ENCODE data around the gene ATG7.

The ATG7 gene

DNA sequence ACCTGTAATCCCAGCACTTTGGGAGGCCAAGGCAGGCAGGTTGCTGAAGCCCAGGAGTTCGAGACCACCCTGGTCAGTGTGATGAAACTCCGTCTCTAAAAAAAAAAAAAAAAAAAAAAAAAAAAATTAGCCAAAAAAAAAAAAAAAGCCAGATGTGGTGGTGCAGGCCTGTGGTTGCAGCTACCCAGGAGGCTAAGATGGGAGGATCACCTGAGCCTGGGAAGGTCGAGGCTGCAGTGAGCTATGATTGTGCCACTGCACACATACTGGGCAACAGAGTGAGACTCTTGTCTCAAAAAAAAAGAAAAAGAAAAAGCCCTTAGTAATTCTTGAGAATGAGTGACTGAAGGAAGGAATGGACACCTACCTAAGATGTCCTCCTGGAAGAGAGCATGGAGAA is 266.4 kb downstream of the ATG7 start:
- TF ChIP-seq, protein P1, sequence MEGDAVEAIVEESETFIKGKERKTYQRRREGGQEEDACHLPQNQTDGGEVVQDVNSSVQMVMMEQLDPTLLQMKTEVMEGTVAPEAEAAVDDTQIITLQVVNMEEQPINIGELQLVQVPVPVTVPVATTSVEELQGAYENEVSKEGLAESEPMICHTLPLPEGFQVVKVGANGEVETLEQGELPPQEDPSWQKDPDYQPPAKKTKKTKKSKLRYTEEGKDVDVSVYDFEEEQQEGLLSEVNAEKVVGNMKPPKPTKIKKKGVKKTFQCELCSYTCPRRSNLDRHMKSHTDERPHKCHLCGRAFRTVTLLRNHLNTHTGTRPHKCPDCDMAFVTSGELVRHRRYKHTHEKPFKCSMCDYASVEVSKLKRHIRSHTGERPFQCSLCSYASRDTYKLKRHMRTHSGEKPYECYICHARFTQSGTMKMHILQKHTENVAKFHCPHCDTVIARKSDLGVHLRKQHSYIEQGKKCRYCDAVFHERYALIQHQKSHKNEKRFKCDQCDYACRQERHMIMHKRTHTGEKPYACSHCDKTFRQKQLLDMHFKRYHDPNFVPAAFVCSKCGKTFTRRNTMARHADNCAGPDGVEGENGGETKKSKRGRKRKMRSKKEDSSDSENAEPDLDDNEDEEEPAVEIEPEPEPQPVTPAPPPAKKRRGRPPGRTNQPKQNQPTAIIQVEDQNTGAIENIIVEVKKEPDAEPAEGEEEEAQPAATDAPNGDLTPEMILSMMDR (conservative IDR thresholded peaks at IDR 0.05; ENCODE audit: low read depth, low read length), result no peak
- no peak for DNase-seq (ENCODE audit: low read depth)
- no peak overlapping the region for H3K4me3 ChIP-seq (ENCODE audit: low read length)

DNA sequence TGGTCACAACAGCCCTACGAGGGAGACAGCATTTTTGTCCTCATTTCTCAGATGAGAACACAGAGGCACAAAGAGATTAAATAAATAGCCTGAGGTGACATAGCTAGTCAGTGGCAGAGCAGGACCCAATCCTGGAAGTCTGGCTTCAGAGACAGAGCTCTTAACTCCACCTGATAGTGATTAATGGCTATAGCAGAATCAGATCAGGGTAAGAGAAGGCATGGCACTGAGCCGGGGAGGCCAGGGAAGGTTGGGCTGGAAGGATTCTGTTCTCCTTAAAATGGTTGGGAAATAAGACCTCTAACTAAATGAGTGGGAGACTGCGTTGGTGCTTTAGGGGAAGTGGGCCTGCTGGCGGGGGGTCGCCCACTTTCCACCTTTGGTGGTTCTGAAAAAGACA is 267.0 kb downstream of the ATG7 start:
- TF ChIP-seq, protein P1 (conservative IDR thresholded peaks at IDR 0.05; ENCODE audit: low read depth, low read length), result no peak
- no peak overlapping the region for H3K4me3 ChIP-seq (ENCODE audit: low read length)
- DNase-seq (ENCODE audit: low read depth), result no peak

DNA sequence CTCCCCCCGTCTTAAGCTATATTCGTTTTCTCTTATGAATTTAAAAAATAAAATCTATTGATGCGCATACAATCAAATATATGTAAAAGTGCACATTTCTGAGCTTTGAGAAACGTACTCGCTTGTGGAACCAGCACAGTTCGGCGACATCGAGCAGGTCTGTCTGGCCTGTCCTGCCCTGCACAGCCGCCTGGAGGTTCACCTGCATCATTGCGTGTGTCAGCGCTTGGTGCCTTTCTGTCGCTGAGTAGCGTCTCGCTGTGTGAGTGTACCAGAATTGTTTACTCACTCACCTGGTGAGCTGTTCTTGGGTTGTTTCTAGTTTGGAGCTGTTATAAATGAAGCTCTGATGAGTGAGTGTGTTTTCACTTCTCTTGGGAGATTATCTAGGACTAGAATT is 267.5 kb downstream of the ATG7 start:
- TF ChIP-seq, protein P1 (conservative IDR thresholded peaks at IDR 0.05; ENCODE audit: low read depth, low read length), result no peak
- no peak for DNase-seq (ENCODE audit: low read depth)
- no peak overlapping the region for H3K4me3 ChIP-seq (ENCODE audit: low read length)

DNA sequence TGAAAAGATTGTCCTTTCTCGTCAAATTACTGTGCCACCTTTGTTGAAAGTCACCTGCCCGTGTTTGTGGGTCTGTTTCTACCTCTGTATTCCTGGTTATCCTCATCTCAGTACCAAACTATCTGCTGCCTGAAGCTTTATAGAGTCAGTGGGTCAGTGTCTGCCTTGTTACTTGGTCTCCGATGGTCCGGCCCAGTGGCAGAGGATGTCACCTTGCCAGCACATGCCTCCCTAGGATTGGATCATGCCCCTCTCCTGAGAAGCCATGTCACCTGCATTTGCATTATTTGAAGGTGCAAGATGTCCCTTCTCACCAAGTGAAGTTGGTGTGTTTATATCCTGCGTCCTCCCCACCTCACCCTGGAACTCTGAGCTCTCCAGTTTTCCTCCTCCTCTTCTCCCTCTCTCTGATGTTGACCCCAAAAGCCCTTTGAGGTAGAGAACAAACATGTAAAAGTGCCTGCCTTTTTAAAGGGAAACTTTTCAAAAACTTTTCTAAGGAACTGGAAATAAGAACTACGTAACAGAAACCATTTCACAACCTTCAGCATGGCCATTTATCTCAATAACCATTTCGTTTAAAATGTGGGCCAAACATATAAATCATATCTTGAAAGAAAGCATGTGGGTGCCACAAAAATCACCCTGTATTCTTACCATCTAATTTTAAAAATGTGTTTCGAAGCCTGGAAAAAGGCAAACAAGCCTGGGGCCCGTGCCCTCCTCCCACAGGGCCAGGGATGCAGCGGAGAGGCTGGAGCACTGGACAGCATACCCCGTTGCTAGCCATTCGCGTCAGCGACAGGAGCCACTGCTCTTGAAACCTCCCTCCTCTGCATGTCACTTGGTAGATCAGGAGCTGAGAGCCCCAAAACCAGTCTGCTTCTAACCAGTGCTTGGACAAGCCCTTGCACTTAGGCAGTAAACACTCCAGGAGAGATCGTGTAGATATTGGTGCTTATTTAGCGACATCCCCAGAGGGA is 269.4 kb downstream of the ATG7 start:
- DNase-seq (ENCODE audit: low read depth), result no peak
- TF ChIP-seq, protein P1 (conservative IDR thresholded peaks at IDR 0.05; ENCODE audit: low read depth, low read length), result no peak
- no peak overlapping the region for H3K4me3 ChIP-seq (ENCODE audit: low read length)

DNA sequence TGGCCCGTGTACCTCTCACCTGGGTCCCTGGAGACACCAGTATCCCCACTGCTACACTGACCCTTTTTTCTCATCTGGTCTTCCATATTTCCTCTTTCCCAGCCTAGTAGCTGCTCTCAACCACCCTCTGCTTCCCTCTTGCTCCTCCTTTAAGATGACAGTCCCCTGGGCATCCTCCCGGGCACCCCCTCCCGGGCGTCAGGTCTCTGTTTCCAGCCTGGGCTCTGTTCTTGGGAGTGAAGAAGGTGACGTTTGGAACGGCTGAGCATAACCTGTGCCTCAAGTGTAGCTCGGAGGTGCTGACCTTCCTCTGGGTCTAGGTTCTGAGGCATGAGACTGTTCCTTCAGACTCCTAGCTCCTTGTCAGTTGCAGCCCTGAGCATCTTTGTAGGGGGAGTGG is 270.4 kb downstream of the ATG7 start:
- no peak overlapping the region for H3K4me3 ChIP-seq (ENCODE audit: low read length)
- DNase-seq (ENCODE audit: low read depth), result no peak
- TF ChIP-seq, protein P1 (conservative IDR thresholded peaks at IDR 0.05; ENCODE audit: low read depth, low read length), result no peak

DNA sequence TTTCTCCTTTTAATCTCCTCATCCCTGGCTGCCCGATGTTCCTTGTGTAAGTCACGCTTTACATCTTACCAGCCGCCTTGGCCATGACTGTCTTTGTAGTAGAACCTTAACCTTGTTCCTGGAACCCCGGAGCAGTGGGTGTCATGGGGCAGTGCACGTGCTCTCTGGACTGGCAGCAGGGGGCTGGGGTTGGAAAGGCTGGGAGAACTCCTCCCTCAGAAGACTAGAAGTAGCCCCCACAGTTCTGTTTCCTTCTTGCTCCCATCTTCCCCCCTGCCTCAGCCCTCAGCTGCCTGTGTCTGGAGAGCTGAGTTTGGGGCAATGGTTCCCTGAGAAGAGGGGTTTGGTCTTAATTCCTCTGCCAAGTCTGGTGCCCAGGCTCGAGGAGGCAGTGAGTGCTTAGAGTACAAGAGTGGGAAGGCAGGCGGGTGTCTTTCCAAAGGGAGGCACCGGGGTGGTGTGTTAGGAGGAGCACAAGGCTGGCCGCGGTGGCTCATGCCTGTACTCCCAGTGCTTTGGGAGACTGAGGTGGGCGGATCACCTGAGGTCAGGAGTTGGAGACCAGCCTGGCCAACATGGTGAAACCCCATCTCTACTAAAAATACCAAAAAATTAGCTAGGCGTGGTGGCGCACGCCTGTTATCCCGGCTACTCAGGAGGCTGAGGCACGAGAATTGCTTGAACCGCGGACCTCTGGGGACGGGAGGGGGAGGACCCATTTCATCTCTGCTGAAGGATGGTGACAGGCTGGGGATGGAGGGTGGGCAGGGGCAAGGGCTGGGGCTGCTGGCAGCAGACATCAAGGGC is 271.1 kb downstream of the ATG7 start:
- DNase-seq (ENCODE audit: low read depth), result no peak
- TF ChIP-seq, protein P1 (conservative IDR thresholded peaks at IDR 0.05; ENCODE audit: low read depth, low read length), result no peak
- H3K4me3 ChIP-seq (ENCODE audit: low read length), result no peak overlapping the region
